ENCODE results near the gene IKZF1. TPM values are rescaled to one million over a fixed set of nuclear protein-coding genes. Genes with fewer than 3 reads are reported as not detected.

IKZF1 gene
- total RNA-seq, 1 experiment from 2014 or later = 0.57 TPM

GRCh38 chr7:50281680-50282445 lies 22.7 kb upstream of the IKZF1 start:
- intact Hi-C loops (cut with micrococcal nuclease) = no loop called here
- no TSS peak for BruUV-seq (replicated peaks)
- DNase-seq (ENCODE audit: low read depth, low spot score) = no peak
- CTCF ChIA-PET = no interaction called here
- no peak overlapping the region for H3K27ac ChIP-seq (ENCODE audit: low read depth, low read length)
- H3K9ac ChIP-seq (ENCODE audit: low read length) = no peak overlapping the region
- no peak overlapping the region for H3K4me3 ChIP-seq (replicated peaks in 1 of 2; ENCODE audit: low read depth in 1 of 2, low read length in 2 of 2)
- H3K36me3 ChIP-seq (ENCODE audit: control insufficient read depth in 1 of 2, insufficient read depth in 2 of 2, low read length in 2 of 2) = no peaks in the 10 kb centered on the region
- no peaks in the 10 kb centered on the region for H3K9me2 ChIP-seq (ENCODE audit: insufficient read depth)
- H3K4me2 ChIP-seq (ENCODE audit: low read length) = no peak overlapping the region
- H3K9me3 ChIP-seq (ENCODE audit: control insufficient read depth in 1 of 2, insufficient read depth in 1 of 2, low read depth in 1 of 2, low read length in 2 of 2) = no peaks in the 10 kb centered on the region
- H3K79me2 ChIP-seq (ENCODE audit: insufficient read depth, low read length) = no peaks in the 10 kb centered on the region
- RAD21 ChIA-PET (ENCODE audit: low non-redundant PET in 1 of 2, low total read pairs in 2 of 2, uncharacterized antibody in 2 of 2, unreplicated experiment in 2 of 2) = no interaction called here
- no peak overlapping the region for H2AFZ ChIP-seq (ENCODE audit: low read depth, low read length, poor library complexity, severe bottlenecking)
- TF ChIP-seq ATF3 (IDR thresholded peaks at IDR 0.05) = no peak
- TF ChIP-seq SP1 (IDR thresholded peaks at IDR 0.05; ENCODE audit: low read depth) = no peak
- no peak for TF ChIP-seq EZH2 (IDR thresholded peaks at IDR 0.05)
- TF ChIP-seq, protein P1, sequence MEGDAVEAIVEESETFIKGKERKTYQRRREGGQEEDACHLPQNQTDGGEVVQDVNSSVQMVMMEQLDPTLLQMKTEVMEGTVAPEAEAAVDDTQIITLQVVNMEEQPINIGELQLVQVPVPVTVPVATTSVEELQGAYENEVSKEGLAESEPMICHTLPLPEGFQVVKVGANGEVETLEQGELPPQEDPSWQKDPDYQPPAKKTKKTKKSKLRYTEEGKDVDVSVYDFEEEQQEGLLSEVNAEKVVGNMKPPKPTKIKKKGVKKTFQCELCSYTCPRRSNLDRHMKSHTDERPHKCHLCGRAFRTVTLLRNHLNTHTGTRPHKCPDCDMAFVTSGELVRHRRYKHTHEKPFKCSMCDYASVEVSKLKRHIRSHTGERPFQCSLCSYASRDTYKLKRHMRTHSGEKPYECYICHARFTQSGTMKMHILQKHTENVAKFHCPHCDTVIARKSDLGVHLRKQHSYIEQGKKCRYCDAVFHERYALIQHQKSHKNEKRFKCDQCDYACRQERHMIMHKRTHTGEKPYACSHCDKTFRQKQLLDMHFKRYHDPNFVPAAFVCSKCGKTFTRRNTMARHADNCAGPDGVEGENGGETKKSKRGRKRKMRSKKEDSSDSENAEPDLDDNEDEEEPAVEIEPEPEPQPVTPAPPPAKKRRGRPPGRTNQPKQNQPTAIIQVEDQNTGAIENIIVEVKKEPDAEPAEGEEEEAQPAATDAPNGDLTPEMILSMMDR (IDR thresholded peaks at IDR 0.05 in 2 of 3, conservative IDR thresholded peaks at IDR 0.05 in 1 of 3; ENCODE audit: borderline replicate concordance in 1 of 3, insufficient read depth in 1 of 3, low read depth in 2 of 3, low read length in 2 of 3) = no peak
- no peak for TF ChIP-seq ZFX (IDR thresholded peaks at IDR 0.05)
- no peak for TF ChIP-seq EGR1 (IDR thresholded peaks at IDR 0.05; ENCODE audit: low read depth)
- no peak for TF ChIP-seq POLR2A (IDR thresholded peaks at IDR 0.05; ENCODE audit: borderline replicate concordance, extremely low read depth, insufficient read depth, insufficient read length)
- TF ChIP-seq SIN3A (IDR thresholded peaks at IDR 0.05; ENCODE audit: low read depth) = no peak
- TF ChIP-seq MAX (IDR thresholded peaks at IDR 0.05) = no peak
- TF ChIP-seq EZH2phosphoT487 (IDR thresholded peaks at IDR 0.05; ENCODE audit: borderline replicate concordance) = no peak
- no peak for TF ChIP-seq CEBPB (IDR thresholded peaks at IDR 0.05; ENCODE audit: low read depth)
- TF ChIP-seq RAD21 (IDR thresholded peaks at IDR 0.05; ENCODE audit: low read depth) = no peak
- no peak for TF ChIP-seq YY1 (IDR thresholded peaks at IDR 0.05; ENCODE audit: extremely low read depth, insufficient replicate concordance, low read depth, low read length)
- no peaks in the 10 kb centered on the region for H3K27me3 ChIP-seq (ENCODE audit: insufficient read depth, low read length)
- no peaks in the 10 kb centered on the region for H3K4me1 ChIP-seq (ENCODE audit: control insufficient read depth in 1 of 2, insufficient read depth in 2 of 2, low read length in 2 of 2)
- POLR2A ChIA-PET = interaction anchor here (0.6 kb wide), 1 partner anchor 63 kb away, joined by 3 read pairs; no protein-coding TSS in a partner anchor
- ATAC-seq = no peak
- H4K20me1 ChIP-seq (ENCODE audit: insufficient read depth) = no peaks in the 10 kb centered on the region
